SK-N-SH (cell line): ENCODE data around the gene ACOT8. TPM values are rescaled to one million over a fixed set of nuclear protein-coding genes. Genes with fewer than 3 reads are reported as not detected.

Experiments used
- CTCF ChIA-PET: fragments of 300-600, 350-600 bp; formaldehyde crosslinking; extraction: SDS; loops from one replicate; lab custom pipeline; 2021; lab: Yijun Ruan, JAX
- POLR2A ChIA-PET: fragments of 350-600 bp; sonication (Branson Sonifier 250); formaldehyde crosslinking; extraction: SDS; loops from one replicate; lab custom pipeline; 2020; ENCODE audit warnings: antibody characterized with exemption, inconsistent platforms; lab: Yijun Ruan, JAX
- DNase-seq: peaks from one replicate; pipeline ENCODE4 v3.0.0; 2012
- H2AFZ ChIP-seq: fragments of 200-600 bp; sonication (generic); 2 replicates; pipeline ENCODE4 v1.8.1; 2016; ENCODE audit warnings: antibody characterized with exemption, mild to moderate bottlenecking, low read depth
- H3F3A ChIP-seq: fragments of 200-600 bp; sonication (generic); replicated peaks from 2 replicates; pipeline ENCODE3; 2016; ENCODE audit warnings: antibody characterized with exemption, mild to moderate bottlenecking; ENCODE audit not compliant: insufficient read depth
- H3K27ac ChIP-seq, 2 experiments: fragments of 200-500 bp in 1 of 2; fragments of 200-600 bp in 1 of 2; sonication (Bioruptor generic) in 1 of 2; sonication (generic), shearing (Covaris generic) in 1 of 2; 2 replicates each; pipeline versions ENCODE4 v1.5.1 to v1.6.1; 2014 to 2016; ENCODE audit warnings: low read depth in 2 of 2, inconsistent platforms in 1 of 2, low read length in 1 of 2, mild to moderate bottlenecking in 1 of 2, mixed read lengths in 1 of 2
- H3K27me3 ChIP-seq: fragments of 200-600 bp; sonication (generic), shearing (Covaris generic); 2 replicates; pipeline ENCODE4 v1.6.1; 2016; ENCODE audit warnings: mixed run types; ENCODE audit not compliant: insufficient read depth
- H3K36me3 ChIP-seq, 2 experiments: fragments of 200-500 bp in 1 of 2; fragments of 200-600 bp in 1 of 2; sonication (Bioruptor generic) in 1 of 2; sonication (generic) in 1 of 2; replicated peaks in 1 of 2; 2 replicates each; pipeline versions ENCODE3 to v1.5.1; 2014 to 2016; ENCODE audit warnings: low read length in 1 of 2, mild to moderate bottlenecking in 1 of 2; ENCODE audit not compliant: insufficient read depth in 2 of 2, control insufficient read depth in 1 of 2
- H3K4me1 ChIP-seq, 2 experiments: fragments of 200-500 bp in 1 of 2; fragments of 200-600 bp in 1 of 2; sonication (Bioruptor generic) in 1 of 2; sonication (generic), shearing (Covaris generic) in 1 of 2; 2 replicates each; pipeline versions ENCODE4 v1.5.1 to v1.6.1; 2014 to 2016; ENCODE audit warnings: low read depth in 1 of 2, low read length in 1 of 2, mixed run types in 1 of 2; ENCODE audit not compliant: insufficient read depth in 2 of 2, control insufficient read depth in 1 of 2
- H3K4me2 ChIP-seq: fragments of 200-600 bp; sonication (generic), shearing (Covaris generic); 2 replicates; pipeline ENCODE4 v1.6.1; 2017; ENCODE audit warnings: mixed run types
- H3K4me3 ChIP-seq, 2 experiments: fragments of 200-500 bp in 1 of 2; fragments of 200-600 bp in 1 of 2; sonication (Bioruptor generic) in 1 of 2; sonication (generic), shearing (Covaris generic) in 1 of 2; 2 replicates each; pipeline versions ENCODE4 v1.5.1 to v1.8.1; 2014 to 2016; ENCODE audit warnings: low read depth in 2 of 2, inconsistent platforms in 1 of 2, low read length in 1 of 2, mild to moderate bottlenecking in 1 of 2, mixed read lengths in 1 of 2, moderate library complexity in 1 of 2
- H3K79me2 ChIP-seq: fragments of 200-600 bp; sonication (generic); 2 replicates; pipeline ENCODE4 v1.8.1; 2017; ENCODE audit warnings: mild to moderate bottlenecking; ENCODE audit not compliant: insufficient read depth
- H3K9ac ChIP-seq: fragments of 200-600 bp; sonication (generic); 2 replicates; pipeline ENCODE4 v1.6.1; 2017; ENCODE audit warnings: mixed run types
- H3K9me2 ChIP-seq: fragments of 200-600 bp; sonication (generic); 2 replicates; pipeline ENCODE4 v1.6.1; 2017; ENCODE audit warnings: mixed run types
- H3K9me3 ChIP-seq: fragments of 200-600 bp; sonication (generic); 2 replicates; pipeline ENCODE4 v1.6.1; 2017; ENCODE audit warnings: mixed run types, mild to moderate bottlenecking, moderate library complexity
- H4K20me1 ChIP-seq: fragments of 200-600 bp; sonication (generic); 2 replicates; pipeline ENCODE4 v1.6.1; 2017; ENCODE audit warnings: mild to moderate bottlenecking, mixed run types; ENCODE audit not compliant: insufficient read depth
- EP300 ChIP-seq, 2 experiments: IDR thresholded peaks; 2 replicates each; pipeline versions ENCODE4 v1.4.0 to v1.6.1; 2012; ENCODE audit warnings: borderline replicate concordance in 1 of 2, low read depth in 1 of 2, low read length in 1 of 2
- FOSL2 ChIP-seq: IDR thresholded peaks from 2 replicates; pipeline ENCODE4 v1.4.0; 2012; ENCODE audit warnings: low read depth, mild to moderate bottlenecking, moderate library complexity, borderline replicate concordance
- FOXM1 ChIP-seq: IDR thresholded peaks from 2 replicates; pipeline ENCODE4 v1.4.0; 2012; ENCODE audit warnings: low read depth, mild to moderate bottlenecking
- GATA2 ChIP-seq: sonication (generic); formaldehyde crosslinking; IDR thresholded peaks from 2 replicates; pipeline ENCODE4 v1.5.0; 2020; ENCODE audit warnings: mild to moderate bottlenecking, missing genetic modification reagents
- MEF2A ChIP-seq: IDR thresholded peaks from 2 replicates; pipeline ENCODE4 v1.4.0; 2012; ENCODE audit warnings: low read depth, borderline replicate concordance
- MXI1 ChIP-seq: IDR thresholded peaks from 2 replicates; pipeline ENCODE4 v1.6.1; 2012; ENCODE audit warnings: mild to moderate bottlenecking, low read depth, low read length, improper control_type of control experiment
- NFIC ChIP-seq: IDR thresholded peaks from 2 replicates; pipeline ENCODE4 v1.4.0; 2012; ENCODE audit warnings: borderline replicate concordance
- NRF1 ChIP-seq: IDR thresholded peaks from 2 replicates; pipeline ENCODE4 v1.6.1; 2012; ENCODE audit warnings: low read depth, mild to moderate bottlenecking, low read length
- TCF12 ChIP-seq: IDR thresholded peaks from 2 replicates; pipeline ENCODE4 v1.4.0; 2012
- YY1 ChIP-seq: IDR thresholded peaks from 2 replicates; pipeline ENCODE4 v1.4.0; 2012; ENCODE audit warnings: low read depth, mild to moderate bottlenecking
- WGBS: methylation state at CpG from one replicate; pipeline ENCODE4 v1.1.6; 2017; ENCODE audit warnings: low lambda C conversion rate; 5-methylcytosine and 5-hydroxymethylcytosine counted together
- polyA plus RNA-seq, 3 experiments: library from polyadenylated mRNA; depleted of rRNA; stranded (reverse); fragments of >200 nt; gene quantifications; 2 replicates each; pipeline ENCODE4 v1.2.3, GENCODE V29; 2012
- TF ChIP-seq, protein P1 (sequence below): fragments of 200-600 bp; sonication (generic); IDR thresholded peaks from 2 replicates; pipeline ENCODE4 v1.6.1; 2017; ENCODE audit warnings: antibody characterized with exemption, mild to moderate bottlenecking, moderate library complexity
- TF ChIP-seq, protein P2 (sequence below): IDR thresholded peaks from 2 replicates; pipeline ENCODE4 v1.4.0; 2012; ENCODE audit warnings: low read depth, borderline replicate concordance
- TF ChIP-seq, protein P3 (sequence below): IDR thresholded peaks from 2 replicates; pipeline ENCODE4 v1.4.0; 2012; ENCODE audit warnings: low read depth
- TF ChIP-seq, protein P4 (sequence below): IDR thresholded peaks from 2 replicates; pipeline ENCODE4 v1.6.1; 2012; ENCODE audit warnings: mild to moderate bottlenecking, low read depth, low read length, moderate library complexity
- TF ChIP-seq, protein P5 (sequence below): fragments of 150-350 bp; IDR thresholded peaks from 2 replicates; pipeline ENCODE4 v1.6.1; 2016; ENCODE audit warnings: mild to moderate bottlenecking, low read depth, low read length
- TF ChIP-seq, protein P6 (sequence below): IDR thresholded peaks from 2 replicates; pipeline ENCODE4; 2012

ACOT8 gene
- polyA plus RNA-seq, 1 of the 3 experiments (the other 2 are of a cell fraction): 48.4 TPM

DNA sequence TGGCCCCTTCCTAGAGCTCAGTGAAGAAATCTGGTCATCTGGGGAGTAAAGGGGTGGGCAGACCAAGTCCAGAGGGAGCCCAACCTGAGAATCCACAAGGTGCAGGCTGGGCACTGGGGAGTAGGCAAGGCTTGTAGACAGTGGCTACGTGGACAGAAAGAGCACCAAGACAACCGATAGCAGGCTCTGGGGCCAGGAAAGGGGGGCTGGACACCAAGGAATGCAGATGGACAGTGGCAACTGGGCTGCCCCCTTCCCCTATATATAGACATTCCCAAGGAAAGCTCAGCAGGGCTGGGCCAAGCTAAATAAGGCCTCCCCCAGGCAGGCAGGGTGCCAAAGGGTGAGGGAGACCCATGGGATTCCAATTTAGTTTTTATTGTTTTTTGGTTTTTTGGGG lies 28.6 kb downstream of the ACOT8 start:
- ChIA-PET CTCF (no interaction called here), POLR2A (no interaction called here)
- no peak overlapping the region for H3K4me2 ChIP-seq

More for the DNA sequence above, 28.6 kb downstream of the ACOT8 start:
- Histone ChIP-seq H3K9me3 (no peaks in the 10 kb centered on the region), H3K36me3 (no peaks in the 10 kb centered on the region), H3K4me3 (no peak overlapping the region), H2AFZ (no peak overlapping the region), H3K4me1 (peaks cover 7 to 16% of the 10 kb centered on the region in 2 experiments; a peak in 3 of 4 replicates), H3F3A (peaks cover 12% of the 10 kb centered on the region), H3K27ac (no peak overlapping the region), H4K20me1 (no peaks in the 10 kb centered on the region), H3K9me2 (no peaks in the 10 kb centered on the region), H3K27me3 (no peaks in the 10 kb centered on the region)
- WGBS: 81% methylated on average over 2 of the region's 2 CpGs
- no peak for DNase-seq
- TF ChIP-seq FOXM1 (no peak), NRF1 (no peak), EP300 (IDR thresholded peaks at IDR 0.05; ENCODE audit: borderline replicate concordance in 1 of 2, low read depth in 1 of 2, low read length in 1 of 2) (no peak), YY1 (no peak), FOSL2 (no peak), TCF12 (no peak), NFIC (no peak), MXI1 (no peak), MEF2A (no peak), GATA2 (CRISPR knock-in tag) (no peak)
- TF ChIP-seq, protein P1, sequence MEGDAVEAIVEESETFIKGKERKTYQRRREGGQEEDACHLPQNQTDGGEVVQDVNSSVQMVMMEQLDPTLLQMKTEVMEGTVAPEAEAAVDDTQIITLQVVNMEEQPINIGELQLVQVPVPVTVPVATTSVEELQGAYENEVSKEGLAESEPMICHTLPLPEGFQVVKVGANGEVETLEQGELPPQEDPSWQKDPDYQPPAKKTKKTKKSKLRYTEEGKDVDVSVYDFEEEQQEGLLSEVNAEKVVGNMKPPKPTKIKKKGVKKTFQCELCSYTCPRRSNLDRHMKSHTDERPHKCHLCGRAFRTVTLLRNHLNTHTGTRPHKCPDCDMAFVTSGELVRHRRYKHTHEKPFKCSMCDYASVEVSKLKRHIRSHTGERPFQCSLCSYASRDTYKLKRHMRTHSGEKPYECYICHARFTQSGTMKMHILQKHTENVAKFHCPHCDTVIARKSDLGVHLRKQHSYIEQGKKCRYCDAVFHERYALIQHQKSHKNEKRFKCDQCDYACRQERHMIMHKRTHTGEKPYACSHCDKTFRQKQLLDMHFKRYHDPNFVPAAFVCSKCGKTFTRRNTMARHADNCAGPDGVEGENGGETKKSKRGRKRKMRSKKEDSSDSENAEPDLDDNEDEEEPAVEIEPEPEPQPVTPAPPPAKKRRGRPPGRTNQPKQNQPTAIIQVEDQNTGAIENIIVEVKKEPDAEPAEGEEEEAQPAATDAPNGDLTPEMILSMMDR: no peak
- TF ChIP-seq, protein P2, sequence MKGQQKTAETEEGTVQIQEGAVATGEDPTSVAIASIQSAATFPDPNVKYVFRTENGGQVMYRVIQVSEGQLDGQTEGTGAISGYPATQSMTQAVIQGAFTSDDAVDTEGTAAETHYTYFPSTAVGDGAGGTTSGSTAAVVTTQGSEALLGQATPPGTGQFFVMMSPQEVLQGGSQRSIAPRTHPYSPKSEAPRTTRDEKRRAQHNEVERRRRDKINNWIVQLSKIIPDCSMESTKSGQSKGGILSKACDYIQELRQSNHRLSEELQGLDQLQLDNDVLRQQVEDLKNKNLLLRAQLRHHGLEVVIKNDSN: no peak
- TF ChIP-seq, protein P3, sequence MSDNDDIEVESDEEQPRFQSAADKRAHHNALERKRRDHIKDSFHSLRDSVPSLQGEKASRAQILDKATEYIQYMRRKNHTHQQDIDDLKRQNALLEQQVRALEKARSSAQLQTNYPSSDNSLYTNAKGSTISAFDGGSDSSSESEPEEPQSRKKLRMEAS: no peak
- TF ChIP-seq, protein P4, sequence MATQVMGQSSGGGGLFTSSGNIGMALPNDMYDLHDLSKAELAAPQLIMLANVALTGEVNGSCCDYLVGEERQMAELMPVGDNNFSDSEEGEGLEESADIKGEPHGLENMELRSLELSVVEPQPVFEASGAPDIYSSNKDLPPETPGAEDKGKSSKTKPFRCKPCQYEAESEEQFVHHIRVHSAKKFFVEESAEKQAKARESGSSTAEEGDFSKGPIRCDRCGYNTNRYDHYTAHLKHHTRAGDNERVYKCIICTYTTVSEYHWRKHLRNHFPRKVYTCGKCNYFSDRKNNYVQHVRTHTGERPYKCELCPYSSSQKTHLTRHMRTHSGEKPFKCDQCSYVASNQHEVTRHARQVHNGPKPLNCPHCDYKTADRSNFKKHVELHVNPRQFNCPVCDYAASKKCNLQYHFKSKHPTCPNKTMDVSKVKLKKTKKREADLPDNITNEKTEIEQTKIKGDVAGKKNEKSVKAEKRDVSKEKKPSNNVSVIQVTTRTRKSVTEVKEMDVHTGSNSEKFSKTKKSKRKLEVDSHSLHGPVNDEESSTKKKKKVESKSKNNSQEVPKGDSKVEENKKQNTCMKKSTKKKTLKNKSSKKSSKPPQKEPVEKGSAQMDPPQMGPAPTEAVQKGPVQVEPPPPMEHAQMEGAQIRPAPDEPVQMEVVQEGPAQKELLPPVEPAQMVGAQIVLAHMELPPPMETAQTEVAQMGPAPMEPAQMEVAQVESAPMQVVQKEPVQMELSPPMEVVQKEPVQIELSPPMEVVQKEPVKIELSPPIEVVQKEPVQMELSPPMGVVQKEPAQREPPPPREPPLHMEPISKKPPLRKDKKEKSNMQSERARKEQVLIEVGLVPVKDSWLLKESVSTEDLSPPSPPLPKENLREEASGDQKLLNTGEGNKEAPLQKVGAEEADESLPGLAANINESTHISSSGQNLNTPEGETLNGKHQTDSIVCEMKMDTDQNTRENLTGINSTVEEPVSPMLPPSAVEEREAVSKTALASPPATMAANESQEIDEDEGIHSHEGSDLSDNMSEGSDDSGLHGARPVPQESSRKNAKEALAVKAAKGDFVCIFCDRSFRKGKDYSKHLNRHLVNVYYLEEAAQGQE: no peak
- TF ChIP-seq, protein P5, sequence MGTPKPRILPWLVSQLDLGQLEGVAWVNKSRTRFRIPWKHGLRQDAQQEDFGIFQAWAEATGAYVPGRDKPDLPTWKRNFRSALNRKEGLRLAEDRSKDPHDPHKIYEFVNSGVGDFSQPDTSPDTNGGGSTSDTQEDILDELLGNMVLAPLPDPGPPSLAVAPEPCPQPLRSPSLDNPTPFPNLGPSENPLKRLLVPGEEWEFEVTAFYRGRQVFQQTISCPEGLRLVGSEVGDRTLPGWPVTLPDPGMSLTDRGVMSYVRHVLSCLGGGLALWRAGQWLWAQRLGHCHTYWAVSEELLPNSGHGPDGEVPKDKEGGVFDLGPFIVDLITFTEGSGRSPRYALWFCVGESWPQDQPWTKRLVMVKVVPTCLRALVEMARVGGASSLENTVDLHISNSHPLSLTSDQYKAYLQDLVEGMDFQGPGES: no peak
- TF ChIP-seq, protein P6, sequence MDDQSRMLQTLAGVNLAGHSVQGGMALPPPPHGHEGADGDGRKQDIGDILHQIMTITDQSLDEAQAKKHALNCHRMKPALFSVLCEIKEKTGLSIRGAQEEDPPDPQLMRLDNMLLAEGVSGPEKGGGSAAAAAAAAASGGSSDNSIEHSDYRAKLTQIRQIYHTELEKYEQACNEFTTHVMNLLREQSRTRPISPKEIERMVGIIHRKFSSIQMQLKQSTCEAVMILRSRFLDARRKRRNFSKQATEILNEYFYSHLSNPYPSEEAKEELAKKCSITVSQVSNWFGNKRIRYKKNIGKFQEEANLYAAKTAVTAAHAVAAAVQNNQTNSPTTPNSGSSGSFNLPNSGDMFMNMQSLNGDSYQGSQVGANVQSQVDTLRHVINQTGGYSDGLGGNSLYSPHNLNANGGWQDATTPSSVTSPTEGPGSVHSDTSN: no peak
- TF ChIP-seq, all 33 proteins: peak for 0
- no peak overlapping the region for H3K9ac ChIP-seq
- no peaks in the 10 kb centered on the region for H3K79me2 ChIP-seq
